Putamen (tissue), 1 donor: ENCODE measurements around the gene NNAT.

Experiments used
- DNase-seq: peaks from one replicate; pipeline ENCODE4 v3.0.0-alpha.2; 2016; ENCODE audit warnings: low spot score

The NNAT gene

DNA sequence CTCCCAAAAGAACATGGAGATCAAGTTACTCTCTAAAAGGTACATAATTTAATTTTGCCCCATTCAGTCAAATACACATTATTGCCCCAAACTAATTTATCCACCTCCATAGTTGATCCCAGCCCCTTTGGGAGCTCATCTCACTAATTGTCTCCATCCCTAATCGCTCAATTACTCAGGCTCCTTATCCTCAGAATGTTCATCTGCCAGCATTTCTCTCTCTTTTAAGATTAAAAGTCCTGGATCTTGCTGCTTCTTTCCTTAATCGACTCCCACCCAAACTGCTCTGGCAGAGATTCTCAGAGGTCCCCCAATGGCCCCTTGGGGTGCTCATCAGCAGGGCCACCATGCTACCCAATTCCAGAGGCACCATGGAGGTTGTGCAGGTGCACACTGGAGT lies 18.4 kb upstream of the NNAT start:
- no peak for DNase-seq

DNA sequence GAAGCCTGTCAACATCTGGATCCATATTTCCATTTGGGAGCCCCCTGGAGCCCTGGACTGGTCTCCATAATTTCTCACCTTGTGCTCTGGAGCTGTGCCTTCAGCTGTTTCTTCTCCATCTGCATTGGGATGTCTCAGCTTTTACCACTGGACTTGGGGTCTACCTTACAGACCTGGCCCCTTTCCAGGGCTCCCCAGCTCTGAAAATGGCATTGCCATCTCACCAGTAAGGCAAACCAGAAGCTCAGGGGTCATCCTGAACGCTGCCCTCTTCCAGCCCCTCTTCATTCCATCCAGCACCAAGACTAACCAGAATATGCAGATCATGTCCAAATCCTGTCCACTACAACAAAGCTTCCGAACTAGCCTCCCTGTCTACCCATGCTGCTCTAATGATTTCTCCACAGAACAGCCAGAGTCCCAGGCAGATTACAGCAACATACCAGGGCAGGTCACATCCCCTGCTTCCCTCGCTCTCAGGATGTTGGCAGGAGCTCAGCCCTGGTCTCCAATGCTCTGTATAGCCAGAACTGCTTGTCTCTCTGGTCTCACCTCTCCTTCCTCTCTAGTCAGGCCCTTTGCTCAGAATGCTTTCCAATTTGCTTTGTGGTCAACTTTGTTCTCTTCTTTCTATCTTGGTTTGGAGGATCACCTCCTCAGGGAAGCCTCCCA lies 17.7 kb upstream of the NNAT start:
- no peak for DNase-seq

DNA sequence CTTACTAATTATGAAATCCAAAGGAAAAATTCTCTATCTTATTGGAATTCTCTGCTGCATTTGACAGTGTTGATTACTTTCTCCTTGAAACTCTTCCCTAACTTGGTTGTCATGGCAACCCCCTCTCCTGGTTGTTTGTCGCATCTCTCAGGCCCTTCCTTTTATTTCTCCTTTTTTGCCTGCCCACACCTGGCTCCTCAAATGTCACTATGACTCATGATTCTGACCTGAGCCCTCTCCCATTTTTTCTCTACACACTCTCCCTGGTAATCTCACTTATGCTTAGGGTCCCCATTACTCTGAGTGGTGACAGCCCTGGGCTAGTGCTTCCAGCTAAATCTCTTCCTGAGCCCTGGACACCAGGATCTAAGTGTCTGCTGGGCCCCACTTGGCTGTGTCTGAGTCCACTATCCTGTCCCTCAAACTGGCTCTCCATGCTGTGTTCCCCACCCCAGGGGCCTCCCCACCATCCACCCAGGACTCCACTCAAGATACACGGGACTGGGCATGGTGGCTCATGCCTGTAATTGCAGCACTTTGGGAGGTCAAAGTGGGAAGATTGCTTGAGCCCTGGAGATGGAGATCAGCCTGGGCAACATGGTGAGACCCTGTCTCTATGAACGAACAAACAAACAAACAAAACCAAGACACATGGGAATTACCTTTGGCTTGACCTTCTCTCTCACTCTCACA lies 16.5 kb upstream of the NNAT start:
- DNase-seq: no peak

DNA sequence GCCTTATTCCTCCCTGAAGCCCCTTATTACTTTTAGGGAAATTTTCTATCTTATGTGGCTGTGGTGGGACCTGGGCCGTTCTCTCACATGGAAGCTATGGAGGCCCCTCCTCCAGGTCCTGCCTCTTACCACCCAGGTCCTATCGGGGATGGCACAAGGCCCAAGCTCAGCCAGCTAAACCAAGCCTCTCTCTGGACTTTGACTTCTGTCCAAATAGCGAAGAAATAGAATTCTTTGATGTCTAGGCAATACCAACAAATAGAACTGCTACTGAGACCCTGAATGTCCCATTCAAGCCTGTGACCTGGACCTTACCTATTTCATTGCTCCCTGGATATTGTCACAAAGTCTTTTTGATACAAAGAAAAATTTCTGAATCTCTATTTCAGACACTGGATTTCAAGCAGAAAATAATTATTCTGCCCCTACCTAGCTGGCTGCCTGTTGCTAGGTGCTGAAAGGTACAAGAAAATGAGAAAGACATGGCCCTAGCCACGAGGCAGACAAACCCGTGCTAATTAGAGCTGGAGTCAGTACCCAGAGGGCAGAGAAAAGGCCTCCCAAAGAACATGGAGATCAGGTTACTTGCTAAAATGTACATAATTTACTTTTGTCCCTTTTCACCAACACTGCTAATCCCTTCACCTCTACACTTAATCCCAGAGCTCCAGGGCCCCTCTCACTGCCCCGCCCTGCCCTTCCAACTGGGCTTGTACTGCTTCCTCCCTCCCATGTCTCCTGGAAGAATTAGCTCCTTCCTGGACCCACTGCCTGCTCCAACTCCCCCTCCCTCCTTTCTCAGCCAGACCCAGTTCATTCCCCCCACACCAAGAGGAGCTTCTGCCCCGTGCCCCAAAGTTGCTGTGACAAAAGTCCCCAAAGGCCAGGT lies 15.5 kb upstream of the NNAT start:
- no peak for DNase-seq

DNA sequence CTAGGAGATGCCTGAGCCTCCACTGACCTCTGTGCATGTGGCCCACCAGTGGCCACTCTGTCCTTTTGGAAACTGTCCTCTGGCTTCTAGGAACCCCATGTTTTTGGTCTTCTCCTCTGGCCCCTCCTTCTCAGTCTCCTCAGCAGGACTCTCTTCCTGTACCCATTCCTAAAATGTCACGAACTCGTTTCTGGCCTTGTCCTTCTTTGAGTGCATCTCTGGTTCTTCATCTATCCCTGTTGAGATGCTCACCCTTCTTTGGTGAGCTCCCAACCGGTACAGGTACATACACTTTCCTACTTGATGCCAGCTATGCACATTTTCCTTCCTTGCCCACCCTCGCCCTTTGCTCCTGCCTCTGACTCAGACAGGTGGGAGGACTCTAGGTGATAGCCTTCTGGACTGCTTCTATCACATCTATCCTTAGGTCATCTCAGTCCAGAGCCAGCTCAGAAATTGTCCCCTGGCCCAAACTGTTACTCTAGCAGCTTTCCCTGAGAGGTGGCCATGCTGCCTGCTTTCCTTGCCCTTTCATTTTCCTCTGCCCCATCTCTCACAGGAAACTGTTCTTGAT lies 14.8 kb upstream of the NNAT start:
- no peak for DNase-seq

DNA sequence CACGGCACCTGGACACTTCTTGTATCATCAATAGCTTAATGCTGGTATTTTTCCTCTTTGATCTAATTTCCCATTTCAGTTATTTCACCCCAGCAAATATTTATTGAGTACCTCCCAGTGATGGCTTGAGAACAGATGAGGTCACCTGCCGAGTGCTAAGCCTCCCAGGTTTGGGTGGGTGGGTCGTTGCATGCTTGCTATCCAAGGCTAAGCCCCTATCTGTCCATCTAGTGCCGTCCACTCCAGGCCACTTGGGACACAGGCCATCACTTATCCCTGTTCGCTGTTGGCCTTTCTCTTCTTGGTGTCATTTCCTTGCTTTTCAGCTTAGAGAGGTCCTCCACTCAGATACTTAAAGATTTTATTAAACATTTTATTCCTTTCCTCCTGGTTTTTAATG lies 10.8 kb upstream of the NNAT start:
- DNase-seq: no peak

DNA sequence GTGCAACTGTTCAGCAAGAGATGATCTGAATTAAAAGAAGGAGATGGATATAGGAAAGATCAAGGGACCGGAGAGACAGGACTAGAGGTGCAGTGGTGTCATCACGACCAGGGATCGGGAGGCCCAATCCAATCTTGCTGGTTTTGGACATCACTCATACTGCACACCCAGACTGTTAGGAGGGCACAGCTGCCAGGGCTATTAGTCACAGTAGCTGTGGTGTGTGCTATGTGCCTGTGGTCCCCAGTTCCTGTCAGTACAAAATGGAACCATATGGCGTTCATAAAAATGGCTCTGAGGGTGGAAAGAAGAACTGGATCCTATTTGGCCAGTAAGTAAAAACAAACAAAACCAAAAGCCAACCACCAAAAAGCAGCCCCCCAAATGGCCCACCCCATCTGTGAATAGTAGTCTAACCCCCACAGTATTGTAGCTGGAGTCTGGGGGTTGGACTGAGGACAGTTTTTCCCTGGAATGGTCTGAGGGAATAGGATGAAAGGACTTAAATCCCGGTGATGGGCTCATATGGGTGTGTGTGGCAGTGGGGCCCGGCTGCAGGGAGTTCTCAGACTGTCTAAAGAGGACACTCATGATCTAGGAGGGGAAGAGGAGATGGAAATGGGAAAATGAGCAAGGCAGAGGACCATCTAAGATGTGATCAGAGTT lies 9.3 kb upstream of the NNAT start:
- no peak for DNase-seq

DNA sequence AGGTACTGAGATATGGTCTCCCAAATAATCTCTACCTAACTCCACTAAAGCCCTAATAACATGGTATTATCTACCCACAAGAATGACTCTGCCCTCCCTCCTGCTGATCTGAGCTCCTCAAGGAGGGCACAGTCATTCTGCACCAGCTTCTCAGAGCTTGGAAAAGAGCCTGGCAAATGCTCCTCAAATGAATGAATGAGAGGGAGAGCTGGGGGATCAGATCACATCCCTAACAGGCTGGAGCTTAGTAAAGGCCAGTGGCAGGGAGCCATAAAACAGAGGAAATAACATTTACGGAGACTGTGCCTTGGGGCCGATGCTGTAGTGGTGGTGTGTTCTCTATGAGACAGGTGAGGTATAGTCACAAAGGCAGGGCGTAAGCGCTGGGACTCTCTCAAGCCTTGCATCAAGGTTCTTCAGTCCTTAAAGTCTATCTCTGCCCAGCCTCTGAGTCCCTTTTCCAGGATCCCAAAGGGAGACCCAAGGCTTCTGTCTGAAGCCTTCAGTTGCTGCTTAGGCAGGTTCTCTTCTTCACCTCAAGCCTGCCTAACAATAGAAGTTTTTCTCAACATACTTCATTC lies 7.2 kb upstream of the NNAT start:
- DNase-seq: no peak

DNA sequence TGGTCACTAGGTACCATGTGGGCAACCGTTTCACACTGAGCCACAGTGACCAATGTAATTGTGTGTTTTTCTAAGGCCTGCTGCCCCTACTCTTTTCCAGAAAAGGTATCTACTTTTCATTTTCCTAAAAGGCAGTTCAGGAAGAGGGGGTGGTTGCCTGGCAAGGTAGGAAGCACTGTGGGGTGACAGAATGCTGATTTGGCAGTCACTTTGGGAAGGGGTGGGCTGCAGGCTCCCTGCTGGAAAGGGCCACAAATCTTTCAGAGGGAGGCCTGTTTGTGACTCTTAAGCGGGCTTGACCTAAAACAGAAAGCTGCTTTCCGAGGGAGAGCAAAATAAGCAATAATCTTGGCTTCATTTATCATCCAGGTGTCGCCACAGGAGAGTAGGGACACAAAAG lies 5.2 kb upstream of the NNAT start:
- DNase-seq: no peak

DNA sequence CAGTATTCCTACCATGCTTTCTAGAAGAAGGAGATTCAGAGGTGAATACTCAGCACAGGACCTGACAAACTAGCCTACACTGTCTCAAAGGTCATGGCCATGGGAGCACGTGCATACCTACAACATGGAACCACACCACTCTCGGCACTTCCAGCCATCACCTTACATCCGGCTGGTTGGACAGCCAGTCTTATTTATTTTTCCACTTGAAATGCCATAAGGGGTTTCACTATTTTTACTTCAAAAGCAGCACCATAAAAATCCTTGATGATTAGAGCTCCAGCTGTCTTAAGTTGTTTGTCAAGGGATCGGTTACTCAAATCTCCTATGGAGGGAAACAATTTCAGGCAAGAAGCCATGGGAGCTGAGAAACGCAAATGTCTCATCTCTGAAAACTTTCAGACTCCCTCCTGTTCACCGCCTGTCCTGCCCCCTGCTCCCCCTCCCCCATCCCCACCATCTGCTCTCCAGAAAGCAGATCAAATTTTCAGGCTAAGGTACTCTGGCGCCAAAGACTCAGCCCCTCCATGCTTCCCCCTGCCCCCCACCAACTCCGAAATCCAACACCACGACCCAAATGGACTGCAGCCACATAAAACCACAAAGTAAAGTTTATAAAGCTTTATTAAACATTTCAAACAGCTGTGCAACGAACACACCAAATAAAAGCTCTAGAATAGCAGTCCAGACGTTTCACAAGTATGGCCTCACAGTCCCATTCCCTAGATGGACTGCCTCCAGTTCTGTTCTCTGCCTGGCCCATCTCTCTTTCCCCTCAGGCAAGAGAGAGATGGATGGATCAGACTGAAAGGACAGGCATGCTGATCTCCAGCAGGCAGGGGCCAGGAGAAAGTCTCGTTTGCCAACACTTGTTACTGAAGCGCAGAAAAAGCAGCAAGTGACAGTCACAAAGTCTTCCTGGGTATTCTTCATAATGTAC lies 4.0 kb upstream of the NNAT start:
- DNase-seq: no peak

DNA sequence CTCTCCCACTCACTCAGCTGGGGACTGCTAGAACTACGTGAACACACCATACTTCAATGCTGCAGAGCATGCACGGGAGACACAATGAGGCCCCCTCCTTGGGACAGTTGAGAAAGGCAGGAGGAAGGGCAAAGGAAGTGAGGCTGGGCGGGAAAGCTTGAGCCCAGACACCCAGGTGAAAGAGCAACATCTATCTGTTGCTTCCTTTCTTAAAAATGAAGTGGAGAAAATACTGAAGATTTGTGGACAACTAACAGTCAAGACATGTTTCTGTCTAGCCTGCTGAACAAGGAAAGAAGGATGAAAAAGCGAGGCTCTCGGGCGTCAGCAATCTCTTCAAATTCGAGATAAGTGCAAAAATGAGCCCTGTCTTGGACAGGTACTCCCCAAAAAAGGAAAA lies 3.0 kb upstream of the NNAT start:
- no peak for DNase-seq

DNA sequence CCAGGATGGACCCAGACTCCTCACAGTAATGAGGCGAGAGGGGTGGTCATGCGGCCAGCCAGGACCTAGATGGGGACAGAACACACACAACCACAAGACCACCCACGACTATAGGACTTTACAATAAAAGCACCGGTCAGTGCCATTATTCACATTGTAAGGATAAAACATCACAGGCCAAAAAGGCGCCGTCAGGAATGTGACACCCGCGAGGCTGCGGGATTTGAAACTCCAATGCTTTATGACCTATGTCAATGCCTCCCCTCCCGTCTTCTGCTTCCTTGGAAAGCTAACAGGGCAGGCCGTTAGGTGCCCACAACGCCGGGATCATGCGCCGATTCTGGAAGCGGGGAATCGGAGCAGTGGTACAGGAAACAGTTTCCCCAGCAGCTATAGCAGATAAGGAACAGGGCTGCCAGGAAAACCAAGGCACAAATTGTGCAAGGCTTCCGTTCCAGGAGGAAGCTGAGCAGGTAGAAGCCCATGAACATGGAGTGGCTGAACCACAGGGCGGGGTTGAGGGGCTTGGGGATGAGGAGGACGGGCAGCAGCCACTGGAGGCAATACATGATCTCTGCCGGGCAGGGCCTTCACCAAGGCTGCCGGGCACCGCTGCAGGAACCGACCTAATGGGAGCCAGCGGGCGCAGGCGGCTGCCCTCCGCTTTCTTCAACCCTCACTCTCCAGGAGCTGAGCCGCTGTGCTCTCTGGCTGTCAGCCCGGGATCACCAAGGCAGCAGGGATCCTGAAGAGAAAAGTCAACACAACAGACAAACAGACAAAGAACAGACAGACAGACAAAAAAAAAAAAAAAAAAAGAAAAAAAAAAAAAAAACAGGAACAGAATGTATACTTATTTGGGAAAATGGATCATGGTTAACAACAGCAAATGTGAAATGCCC lies 2.2 kb upstream of the NNAT start:
- DNase-seq: no peak

DNA sequence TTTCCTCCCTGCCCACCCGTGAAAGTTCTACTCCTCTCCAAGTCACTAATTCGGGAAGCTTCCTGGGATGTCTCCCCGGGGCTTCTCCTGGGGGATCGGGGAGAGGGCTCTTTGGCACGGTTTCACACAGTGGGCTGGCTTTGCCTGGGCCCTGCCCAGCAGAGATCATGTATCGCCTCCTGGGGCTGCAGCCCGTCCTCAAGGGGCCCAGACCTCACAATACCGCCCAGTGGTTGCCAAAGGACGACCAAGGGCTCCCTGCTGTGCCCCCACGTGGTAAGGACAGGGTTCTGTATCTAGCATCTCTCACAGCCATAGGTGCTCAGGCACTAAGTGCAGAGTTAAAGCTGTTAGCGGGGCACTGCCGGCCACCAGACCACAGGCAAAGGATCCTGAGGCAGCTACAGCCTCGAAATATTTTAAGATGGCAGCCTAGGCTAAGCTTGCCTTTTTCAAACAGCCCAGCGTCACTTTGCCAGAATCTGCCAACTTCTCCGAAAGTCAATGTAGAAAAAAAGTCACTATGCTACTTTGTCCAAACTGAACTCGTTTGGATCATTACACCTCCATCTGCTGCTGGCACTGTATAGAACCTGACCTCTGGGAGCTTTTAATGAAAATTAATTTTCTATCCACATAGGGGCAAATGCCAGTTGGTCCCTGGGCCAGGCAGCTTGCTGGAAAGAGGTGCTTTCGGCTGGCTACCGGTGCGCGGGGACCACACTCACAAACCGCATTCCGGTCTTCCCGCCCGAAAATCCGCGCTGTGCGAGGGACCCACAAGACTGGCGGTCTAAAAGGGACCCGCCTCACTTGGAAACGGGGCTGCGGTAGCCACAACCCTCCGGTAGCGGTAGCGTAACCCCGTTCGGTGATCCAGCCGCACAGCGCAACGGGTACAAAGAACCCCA lies 1.3 kb upstream of the NNAT start:
- DNase-seq: no peak

DNA sequence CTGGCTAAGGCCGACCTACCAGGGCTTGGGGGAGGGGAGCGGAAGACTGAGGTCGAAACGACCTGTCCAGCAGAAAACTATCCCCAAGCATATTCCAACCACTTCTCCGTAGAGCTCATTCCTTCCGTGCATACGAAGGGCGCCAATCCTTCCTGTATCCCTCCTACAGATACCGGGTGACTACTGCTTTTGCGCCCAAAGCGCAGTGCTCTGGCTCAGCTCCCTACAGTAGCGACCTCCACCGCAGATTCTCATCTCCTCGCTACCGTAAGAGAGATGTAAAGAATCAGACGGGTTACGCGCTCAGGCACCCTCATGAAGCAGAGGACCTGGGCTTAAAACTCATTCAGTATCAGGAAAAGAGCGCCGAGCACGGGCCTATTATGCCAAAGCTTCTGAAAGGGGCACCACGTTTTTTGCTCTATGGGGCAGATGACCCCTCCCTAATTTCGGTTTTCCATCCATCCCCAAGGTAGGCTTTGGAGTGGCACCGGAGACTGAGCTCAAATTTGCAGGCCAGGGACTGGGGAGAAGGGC lies 563 bp upstream of the NNAT start:
- DNase-seq: no peak

DNA sequence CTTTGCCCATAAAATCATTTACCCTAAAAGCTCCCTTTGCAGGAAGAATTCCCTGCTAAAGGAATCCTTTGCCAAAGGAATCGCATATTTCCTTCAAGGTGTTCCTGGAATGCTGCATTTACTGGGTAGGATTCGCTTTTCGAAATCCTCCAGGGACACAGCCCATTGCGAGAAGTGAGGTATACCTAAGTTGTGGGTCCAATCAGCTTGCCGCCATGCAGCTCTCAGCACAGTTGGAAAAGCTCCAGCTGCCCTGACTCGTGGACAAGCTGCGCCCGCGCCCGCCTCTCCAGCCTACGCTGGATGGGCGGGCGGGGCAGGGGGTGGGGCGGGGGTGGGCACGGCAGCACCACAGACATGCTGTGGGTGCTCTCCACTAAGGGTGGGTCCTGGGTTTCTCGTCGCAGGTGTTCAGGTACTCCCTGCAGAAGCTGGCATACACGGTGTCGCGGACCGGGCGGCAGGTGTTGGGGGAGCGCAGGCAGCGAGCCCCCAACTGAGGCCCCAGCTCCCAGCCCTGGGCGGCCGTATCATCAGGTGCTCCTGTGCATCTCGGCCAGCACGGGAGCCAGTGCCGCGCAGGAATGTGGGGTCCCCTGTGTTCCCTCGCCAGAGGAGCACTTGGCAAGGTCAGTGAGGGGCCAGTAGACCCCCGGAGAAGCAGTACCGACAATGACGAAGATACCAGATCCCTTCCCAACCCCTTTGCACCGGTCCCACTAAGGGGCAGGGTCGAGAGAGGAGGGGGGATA lies 1.4 kb downstream of the NNAT start:
- no peak for DNase-seq

DNA sequence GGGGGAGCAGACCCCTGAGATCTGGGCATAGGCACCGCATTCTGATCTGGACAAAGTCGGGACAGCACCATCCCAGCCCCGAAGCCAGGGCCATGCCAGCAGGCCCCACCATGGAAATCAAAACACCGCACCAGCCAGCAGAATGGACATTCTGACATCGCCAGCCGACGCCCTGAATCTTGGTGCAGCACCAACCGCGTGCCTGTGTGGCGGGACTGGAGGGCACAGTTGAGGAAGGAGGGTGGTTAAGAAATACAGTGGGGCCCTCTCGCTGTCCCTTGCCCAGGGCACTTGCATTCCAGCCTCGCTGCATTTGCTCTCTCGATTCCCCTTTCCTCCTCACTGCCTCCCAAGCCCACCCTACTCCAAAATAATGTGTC lies 2.0 kb downstream of the NNAT start:
- DNase-seq: no peak

DNA sequence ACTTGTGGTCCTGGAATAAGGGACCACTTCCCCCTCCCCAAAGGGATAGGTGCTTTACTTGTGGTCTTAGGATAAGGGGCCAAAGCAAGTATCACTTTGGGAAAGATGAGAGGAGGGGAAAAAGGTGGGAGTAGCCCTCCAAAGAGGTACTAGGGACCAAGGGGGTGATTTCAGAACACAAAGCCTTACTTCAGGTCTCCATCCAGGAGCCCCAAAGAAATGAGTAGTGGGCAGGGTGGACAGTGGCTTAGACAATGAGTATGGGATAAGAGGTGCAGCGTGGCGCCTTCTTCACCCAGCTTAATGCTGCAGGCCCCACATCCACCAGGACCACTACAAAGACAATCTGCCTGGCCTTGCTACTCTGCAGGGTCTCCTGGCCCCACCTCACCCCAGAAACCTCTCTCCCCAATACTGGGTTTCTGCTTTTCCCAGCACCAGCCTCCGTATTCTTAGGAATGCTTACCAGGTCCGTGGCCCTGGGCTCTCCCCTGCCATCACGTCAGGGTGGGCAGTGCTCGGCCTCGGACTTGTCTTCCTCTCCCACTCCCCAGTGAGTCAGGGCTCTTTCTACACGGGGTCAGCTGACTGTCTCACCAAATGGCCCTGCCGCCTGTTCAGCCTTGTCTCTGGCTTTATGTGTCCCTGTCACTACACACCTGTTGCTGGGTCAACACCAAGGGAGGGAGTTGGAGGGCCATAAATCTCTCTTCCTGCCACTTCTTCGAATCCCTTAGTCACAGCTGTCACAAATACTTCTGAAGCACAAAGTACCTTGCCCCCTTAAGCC lies 3.1 kb downstream of the NNAT start:
- DNase-seq: no peak
